Panc1 (cell line): ENCODE results near the gene ADAM12.

Experiments
- CTCF ChIP-seq: fragments of 450-650 bp; IDR thresholded peaks from 2 replicates; pipeline ENCODE4 v1.5.1; 2017; ENCODE audit warnings: mild to moderate bottlenecking
- SIN3A ChIP-seq: IDR thresholded peaks from 2 replicates; pipeline ENCODE4 v1.6.1; 2012; ENCODE audit warnings: low read depth, mild to moderate bottlenecking, low read length, moderate library complexity, borderline replicate concordance; ENCODE audit not compliant: insufficient read depth

GRCh38 chr10:126214021-126214420 lies 174.3 kb downstream of the ADAM12 start:
- no peak for TF ChIP-seq CTCF
- TF ChIP-seq SIN3A: no peak
